Muscle of arm (tissue), 12 donors: ENCODE data around the gene HOXD1. TPM values are rescaled to one million over a fixed set of nuclear protein-coding genes. Genes with fewer than 3 reads are reported as not detected.

Experiments
- DNase-seq: peaks from one replicate; pipeline ENCODE4 v3.0.0-alpha.2; 2013
- polyA plus RNA-seq, 12 donors: library from polyadenylated mRNA; unstranded; fragments of 120-200 nt; gene quantifications; one replicate each; pipeline ENCODE4 v1.2.1, GENCODE V29; 2013; ENCODE audit not compliant: insufficient read length in 12 of 12

HOXD1 gene
- polyA plus RNA-seq, 12 donors: 0.85 to 2.6 (median 1.4) TPM; not detected in 2

DNA sequence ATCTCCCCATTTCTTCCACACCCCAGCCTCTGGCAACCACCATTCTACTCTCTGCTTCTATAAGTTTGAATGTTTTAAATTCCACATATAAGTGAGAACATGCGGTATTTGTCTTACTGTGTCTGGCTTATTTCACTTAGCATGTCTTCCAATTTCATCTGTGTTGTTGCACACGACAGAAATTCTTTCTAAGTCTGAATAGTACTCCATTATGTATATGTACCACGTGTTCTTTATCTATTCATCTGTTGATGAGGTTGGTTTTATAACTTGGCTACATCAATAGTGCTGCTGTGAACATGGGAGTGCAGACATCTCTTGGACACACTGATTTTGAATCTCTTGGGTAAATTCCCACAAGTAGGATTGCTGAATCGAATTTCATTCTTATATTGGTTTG is 49.0 kb downstream of the HOXD1 start:
- no peak for DNase-seq

DNA sequence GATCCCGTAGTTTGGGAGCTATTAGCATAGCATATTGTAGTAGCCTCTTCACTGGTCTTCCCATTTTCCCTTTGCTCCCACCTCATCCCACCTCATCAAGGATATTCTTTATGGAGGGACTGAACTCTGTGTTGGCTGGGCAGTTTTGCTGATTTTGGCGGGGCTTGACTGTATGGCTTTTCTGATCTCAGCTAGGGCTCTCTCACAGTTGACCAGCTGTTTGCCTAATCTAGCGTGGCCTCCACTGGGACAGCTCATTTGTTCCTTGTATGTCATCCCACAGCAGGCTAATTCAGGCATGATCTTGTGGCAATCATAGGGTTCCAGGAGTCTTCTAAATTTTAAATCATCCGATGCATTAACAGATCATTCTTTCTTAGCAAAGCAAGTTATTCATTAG is 50.6 kb downstream of the HOXD1 start:
- no peak for DNase-seq

DNA sequence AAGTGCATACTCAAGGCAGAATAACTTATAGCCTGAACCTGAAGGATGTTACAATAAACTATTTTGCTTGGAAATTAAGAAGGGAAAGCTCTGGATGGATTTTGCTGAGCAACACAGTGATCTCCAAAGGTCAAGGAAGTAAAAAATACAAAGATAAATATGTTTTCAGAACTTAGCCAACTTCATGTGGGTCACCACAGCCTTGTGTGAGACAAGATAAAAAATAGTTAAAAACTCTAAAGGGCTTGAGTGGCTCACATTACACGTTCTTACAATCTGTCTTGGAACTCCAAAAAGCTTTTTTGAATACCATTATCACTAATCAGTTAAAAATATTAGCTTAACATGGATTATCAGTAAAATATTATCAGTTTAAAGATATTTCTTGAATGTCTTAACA is 51.8 kb downstream of the HOXD1 start:
- no peak for DNase-seq

Other genes with a start within 250 kb of the HOXD1 start
- 10 to 100 TPM; 17.2 to 54.3 (median 42.7) TPM for gene LNPK, start 186.4 kb upstream of the HOXD1 start, polyA plus RNA-seq
- gene EVX2, start 104.7 kb upstream of the HOXD1 start, polyA plus RNA-seq: under 1 TPM in 2 of 12 donors, not detected in 10; 0.04 TPM
- 1 to 10 TPM in 1 of 12 donors, under 1 TPM in 4, not detected in 7; 0.30 to 2.5 (median 0.63) TPM for gene HOXD13, start 95.9 kb upstream of the HOXD1 start, polyA plus RNA-seq
- under 1 TPM in 2 of 12 donors, not detected in 10; 0.15 to 0.37 TPM for gene HOXD12, start 88.9 kb upstream of the HOXD1 start, polyA plus RNA-seq
- gene HOXD11, start 81.4 kb upstream of the HOXD1 start, polyA plus RNA-seq: 1 to 10 TPM in 5 of 12 donors, under 1 TPM in 3, not detected in 4; 0.17 to 6.9 (median 2.0) TPM
- gene HOXD10, start 71.9 kb upstream of the HOXD1 start, polyA plus RNA-seq: 10 to 100 TPM in 1 of 12 donors, 1 to 10 TPM in 4, under 1 TPM in 4, not detected in 3; 0.33 to 21.6 (median 3.4) TPM
- gene HOXD9, start 65.9 kb upstream of the HOXD1 start, polyA plus RNA-seq: 10 to 100 TPM in 1 of 12 donors, 1 to 10 TPM in 10, not detected in 1; 3.5 to 12.5 (median 6.0) TPM
- 10 to 100 TPM in 11 of 12 donors, not detected in 1; 27.3 to 47.7 (median 42.5) TPM for gene HOXD8, start 59.0 kb upstream of the HOXD1 start, polyA plus RNA-seq
- 10 to 100 TPM in 3 of 12 donors, 1 to 10 TPM in 8, not detected in 1; 4.9 to 14.8 (median 5.9) TPM for gene HOXD4, start 37.1 kb upstream of the HOXD1 start, polyA plus RNA-seq
- 1 to 10 TPM in 10 of 12 donors, not detected in 2; 1.8 to 4.8 (median 2.4) TPM for gene HOXD3, start 31.4 kb upstream of the HOXD1 start, polyA plus RNA-seq
- gene MTX2, start 80.8 kb downstream of the HOXD1 start, polyA plus RNA-seq: 10 to 100 TPM in 11 of 12 donors, not detected in 1; 47.9 to 66.8 (median 60.2) TPM